Measurements from ENCODE around the gene TEX44.
"Not testable (repeated sequence)": the region's sequence is repeated elsewhere in the genome, so short reads cannot be mapped to it uniquely, and the experiment has no call there.

The TEX44 gene

DNA sequence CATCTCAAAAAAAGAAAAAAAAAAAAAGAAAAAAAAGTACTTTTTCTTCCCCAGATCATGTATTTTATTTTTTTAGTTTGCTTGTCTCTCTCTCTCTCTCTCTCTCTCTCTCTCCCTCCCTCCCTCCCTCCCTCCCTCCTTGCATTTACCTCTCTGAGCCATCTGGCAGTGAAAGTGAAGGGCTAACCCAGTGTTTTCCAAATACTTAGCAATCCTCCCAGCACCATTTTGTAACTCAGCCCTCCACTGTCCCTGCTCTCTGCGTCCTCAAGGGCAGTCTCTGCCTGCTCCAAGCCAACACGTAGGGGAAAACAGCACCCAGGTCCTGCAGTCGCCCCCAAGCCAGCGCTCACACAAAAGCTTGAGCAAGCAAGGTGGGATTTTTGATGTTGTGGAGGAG, 19.6 kb upstream of the TEX44 start:
- no peak for DNase-seq

DNA sequence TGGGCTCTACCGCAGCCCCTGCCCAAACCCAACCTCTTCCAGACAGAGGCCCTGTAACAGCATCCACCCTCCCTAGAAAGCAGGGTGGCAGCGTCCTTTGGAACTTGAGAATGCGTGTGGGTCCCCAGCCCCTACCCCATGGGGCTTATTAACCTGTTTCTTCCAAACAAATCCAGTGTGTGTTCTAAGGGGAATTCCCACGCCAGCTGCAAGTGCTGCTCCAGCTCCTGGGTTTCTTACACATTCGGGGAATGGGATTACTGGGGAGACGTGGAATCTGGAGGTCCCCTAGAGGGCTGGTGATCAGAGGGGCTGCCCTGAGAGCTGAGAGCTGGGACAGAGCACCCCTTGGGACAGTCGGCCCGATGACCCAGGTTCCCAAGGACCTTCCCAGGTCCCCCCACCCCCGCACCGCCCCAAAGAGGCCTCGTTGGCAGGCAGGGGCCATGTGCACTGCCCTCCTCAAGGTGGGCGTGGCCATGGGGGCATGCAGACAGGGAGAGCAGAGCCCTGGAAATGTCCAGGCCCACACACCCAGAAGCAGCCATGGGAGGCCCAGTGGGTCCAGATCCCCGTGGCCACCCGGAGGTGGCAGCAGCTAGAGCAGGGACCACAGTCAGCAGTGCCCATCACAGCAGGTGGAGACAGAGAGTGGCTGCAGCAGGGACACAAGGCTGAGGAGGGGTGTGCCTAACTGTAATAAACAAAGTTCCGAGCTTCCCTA, 18.8 kb upstream of the TEX44 start:
- no peak for DNase-seq

DNA sequence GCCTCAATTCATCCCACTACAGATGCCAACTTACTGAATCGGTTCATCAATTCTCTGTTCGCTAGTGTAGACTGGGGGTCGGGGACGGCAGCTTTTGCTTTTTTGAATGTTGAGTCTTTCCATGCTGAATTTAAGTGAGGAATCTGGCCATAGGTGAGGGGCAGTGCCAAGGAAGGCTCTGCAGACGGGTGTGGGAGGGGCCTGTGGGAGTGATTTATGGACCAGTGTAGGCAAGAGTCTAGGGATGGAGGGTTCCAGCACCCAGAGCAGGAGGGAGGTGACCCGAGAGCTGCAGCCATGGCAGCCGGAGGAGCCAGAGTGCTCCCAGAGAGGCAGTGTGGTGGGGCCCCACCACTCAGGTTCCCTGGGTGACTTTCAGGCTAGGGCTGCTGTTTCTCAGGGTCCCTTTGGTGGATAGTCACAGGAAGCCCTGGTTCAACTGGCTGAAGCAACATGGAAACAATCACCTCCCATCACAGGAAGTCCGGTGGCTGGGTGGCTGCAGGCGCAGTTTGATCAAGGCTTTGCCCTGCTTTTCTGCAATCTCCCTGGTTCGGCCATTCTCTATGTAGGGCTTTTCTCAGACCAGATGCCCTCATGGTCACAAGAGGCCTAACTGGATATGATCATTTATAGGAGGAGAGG, 16.9 kb upstream of the TEX44 start:
- DNase-seq: no peak

- DNase-seq: no peak
Measured at GRCh38 chr2:231576465-231576864, 16.2 kb upstream of the TEX44 start.

GRCh38 chr2:231578655-231579054, 14.0 kb upstream of the TEX44 start:
- not testable (repeated sequence) for DNase-seq

DNA sequence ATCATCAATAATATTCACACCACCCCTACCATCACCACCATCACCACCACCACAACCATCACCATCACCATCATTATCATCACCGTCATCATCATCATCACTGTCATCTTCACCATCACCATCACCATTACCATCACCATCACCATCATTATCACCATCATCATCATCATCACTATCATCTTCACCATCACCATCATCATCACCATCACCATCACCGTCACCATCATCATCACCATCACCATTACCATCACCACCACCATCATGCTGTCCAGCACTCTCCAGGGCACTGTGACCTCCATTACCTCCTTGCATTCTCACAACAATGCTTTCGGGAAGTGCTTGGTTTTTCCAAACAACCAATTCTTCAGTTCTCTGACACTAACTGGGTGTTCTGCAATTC, 13.1 kb upstream of the TEX44 start:
- DNase-seq: no peak

DNA sequence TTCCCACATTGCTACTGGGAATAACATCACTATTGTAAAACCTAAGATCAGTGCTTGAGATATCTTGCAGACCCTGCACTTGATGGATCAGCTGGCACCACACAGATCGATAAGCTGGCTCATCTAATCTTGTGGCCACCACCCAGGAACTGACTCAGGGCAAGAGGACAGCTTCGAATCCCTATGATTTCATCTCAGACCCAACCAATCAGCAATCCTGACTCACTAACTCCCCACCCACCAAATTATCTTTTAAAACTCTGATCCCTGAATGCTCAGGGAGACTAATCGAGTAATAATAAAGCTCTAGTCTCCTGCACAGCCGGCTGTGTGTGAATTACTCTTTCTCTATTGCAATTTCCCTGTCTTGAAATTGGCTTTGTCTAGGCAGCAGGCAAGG, 11.3 kb upstream of the TEX44 start:
- DNase-seq: no peak

- no peak for DNase-seq
Measured at GRCh38 chr2:231583982-231584381, 8.7 kb upstream of the TEX44 start.

DNA sequence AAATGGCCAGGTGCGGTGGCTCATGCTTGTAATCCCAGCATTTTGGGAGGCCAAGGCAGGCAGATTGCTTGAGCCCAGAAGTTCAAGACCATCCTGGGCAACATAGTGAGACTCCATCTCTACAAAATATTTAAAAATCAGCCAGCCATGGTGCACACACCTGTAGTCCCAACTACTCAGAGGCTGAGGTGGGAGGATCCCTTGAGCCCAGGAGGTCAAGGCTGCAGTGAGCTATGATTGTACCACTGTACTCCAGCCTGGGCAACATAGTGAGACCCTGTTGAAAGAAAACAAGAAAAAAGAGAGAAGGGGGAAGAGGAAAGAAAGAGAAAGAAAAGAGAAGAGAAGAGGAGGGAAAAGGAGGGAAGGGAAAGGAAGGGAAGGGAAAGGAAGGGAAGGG, 4.9 kb upstream of the TEX44 start:
- DNase-seq: not testable (repeated sequence)

GRCh38 chr2:231589656-231590055, 3.0 kb upstream of the TEX44 start:
- DNase-seq: no peak

GRCh38 chr2:231590614-231591013, 2.0 kb upstream of the TEX44 start:
- DNase-seq: no peak

DNA sequence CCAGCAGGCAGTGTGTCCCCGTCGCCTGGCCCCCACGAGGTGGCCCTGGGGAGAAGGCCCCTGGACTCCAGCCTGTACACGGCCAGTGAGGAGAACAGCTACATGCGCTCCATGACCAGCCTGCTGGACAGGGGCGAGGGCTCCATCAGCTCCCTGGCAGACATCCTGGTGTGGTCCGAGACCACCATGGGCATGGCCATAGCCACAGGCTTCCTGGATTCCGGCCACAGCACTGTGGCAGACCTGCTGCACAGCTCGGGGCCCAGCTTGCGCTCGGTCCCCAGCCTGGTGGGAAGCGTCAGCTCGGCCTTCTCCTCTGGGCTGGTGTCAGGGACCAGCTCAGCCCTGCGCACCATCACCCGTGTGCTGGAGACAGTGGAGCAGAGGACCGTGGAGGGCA, 1.0 kb downstream of the TEX44 start:
- no peak for DNase-seq

GRCh38 chr2:231597014-231597611, 4.4 kb downstream of the TEX44 start:
- DNase-seq: no peak

- no peak for DNase-seq
Measured at GRCh38 chr2:231597627-231598026, 5.0 kb downstream of the TEX44 start.

- no peak for DNase-seq
Measured at GRCh38 chr2:231600619-231601355, 8.1 kb downstream of the TEX44 start.

DNA sequence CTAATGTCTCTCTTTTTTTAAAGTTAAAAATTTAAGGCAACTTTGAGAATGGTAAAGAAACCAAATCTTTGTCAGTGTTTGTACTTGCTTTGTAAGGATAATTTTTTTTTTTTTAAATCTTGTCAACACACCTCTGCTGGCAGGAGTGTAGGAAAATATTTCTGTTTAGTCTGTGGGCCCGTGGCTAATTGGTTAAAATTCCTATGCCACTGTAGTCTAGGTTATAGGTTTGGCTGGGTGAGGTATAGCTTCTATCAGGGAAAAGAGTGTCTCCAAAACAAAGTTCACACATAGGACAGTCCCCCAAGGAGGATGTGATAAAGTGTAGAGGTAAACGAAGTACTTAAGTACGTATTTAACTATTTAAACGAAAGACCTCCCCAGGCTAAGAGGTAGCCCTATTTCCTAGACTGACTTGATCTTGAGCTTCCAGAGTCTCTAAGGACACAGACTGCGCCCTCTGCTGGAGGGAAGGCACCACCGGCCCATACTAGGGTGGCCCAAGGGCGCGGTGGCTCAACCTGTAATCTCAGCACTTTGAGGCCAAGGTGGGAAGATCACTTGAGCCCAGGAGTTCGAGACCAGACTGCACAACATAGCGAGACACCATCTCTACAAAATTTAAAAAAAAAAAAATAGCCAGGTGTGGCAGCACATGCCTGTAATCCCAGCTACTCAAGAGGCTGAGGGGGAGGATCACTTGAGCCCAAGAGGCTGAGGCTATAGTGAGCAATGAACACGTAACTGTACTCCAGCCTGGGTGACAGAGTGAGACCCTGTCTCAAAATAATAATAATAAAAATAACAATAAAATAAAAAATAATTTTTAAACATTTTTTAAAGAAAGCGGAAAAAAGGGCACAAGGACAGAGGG, 8.9 kb downstream of the TEX44 start:
- DNase-seq: peak; percentile 50

DNA sequence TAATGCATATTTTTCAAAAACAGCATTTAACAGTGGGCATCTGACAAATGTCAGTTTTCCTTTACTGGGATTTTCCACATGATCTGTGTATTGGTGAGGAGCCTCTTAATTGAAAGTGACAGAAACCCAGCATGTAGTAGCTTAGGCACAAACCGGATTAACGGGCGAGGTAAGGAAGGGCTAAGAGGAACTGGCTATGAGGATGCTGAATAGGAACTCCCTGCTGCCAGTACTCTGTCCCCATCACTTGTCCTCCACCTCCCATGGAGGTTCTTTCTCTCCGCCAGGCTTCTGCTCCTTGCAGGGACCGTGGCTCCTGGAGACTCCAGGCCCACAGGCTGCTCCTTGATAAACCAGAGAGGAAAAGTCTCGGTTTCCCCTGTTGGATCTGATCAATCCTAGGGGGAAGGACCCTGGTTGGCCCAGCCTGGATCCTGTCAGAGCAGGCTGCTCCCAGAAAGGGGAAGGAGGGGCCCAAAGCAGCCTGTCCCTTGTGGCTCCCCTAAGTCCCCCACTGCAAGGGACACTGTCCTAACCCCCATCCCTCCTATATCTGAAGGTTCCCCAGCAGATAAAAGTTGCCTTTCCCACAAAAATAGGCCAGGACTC, 10.3 kb downstream of the TEX44 start:
- DNase-seq: no peak

GRCh38 chr2:231604101-231604684, 11.5 kb downstream of the TEX44 start:
- peak; percentile 60 for DNase-seq

GRCh38 chr2:231604685-231605606, 12.3 kb downstream of the TEX44 start:
- DNase-seq: peak; percentile 91

- DNase-seq: no peak
Measured at GRCh38 chr2:231605607-231606091, 13.0 kb downstream of the TEX44 start.
